Raji (cell line): ENCODE results near the gene C7.

Experiments used
- POLR2A ChIP-seq: IDR thresholded peaks from 2 replicates; pipeline ENCODE4 v1.6.1; 2011; ENCODE audit warnings: low read depth, low read length, control low read depth; ENCODE audit not compliant: insufficient read depth

The C7 gene

GRCh38 chr5:40915341-40915926, 6.1 kb downstream of the C7 start:
- TF ChIP-seq POLR2A: no peak

DNA sequence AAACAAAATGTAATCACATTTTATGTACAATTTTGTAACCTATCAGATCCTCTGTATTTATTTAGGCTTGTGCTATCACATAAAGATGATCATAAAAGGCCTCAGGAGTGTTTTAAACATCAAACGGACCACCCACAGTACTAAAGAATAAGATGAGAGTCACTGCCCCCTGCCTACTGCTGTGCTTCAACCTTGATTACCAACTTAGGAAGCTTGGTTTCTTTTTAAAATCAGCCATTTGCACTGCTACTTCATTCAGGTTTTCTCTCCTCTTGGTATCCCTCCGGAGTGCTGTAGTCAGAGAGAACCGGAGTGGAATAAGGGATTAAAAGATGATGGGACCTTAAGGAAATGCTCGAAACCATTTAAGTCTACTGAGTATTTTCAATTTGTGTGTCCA, 6.9 kb downstream of the C7 start:
- no peak for TF ChIP-seq POLR2A

- no peak for TF ChIP-seq POLR2A
Measured at GRCh38 chr5:40928886-40929448, 19.7 kb downstream of the C7 start.

DNA sequence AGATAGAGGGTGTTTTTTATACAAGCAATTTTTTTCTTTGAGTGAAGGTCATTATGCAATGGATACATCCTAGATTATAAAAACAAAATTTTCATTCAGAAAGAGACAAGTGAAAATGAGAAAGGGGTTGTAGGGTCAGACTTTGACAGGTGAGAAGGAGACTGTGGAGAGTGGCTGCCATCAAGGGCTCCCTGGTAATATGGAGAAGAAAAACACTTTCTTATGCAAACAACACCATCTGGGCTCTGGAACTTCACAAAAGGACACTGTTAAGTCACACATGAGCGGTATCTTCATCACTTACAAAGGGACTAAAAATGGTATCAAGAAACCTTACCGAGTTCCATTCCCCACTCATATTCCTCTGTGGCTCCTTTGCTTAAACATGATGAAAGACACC, 23.5 kb downstream of the C7 start:
- TF ChIP-seq POLR2A: no peak

- TF ChIP-seq POLR2A: no peak
Measured at GRCh38 chr5:40937075-40937474, 27.8 kb downstream of the C7 start.

- no peak for TF ChIP-seq POLR2A
Measured at GRCh38 chr5:40939753-40940152, 30.5 kb downstream of the C7 start.

DNA sequence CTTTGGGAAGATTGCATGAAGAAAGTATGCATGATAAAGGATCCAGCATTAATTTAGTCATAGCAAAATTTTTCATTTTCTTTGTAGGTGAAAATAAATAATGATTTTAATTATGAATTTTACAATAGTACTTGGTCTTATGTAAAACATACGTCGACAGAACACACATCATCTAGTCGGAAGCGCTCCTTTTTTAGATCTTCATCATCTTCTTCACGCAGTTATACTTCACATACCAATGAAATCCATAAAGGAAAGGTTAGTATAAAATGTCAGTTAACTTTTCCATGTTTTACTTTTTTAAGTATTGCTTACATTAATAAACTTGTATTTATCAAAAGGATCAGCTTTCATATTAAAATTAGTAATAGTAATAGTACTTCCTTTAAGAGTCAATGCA, 35.8 kb downstream of the C7 start:
- no peak for TF ChIP-seq POLR2A

GRCh38 chr5:40955313-40955712, 46.0 kb downstream of the C7 start:
- TF ChIP-seq POLR2A: no peak

GRCh38 chr5:40957048-40957447, 47.8 kb downstream of the C7 start:
- TF ChIP-seq POLR2A: no peak

DNA sequence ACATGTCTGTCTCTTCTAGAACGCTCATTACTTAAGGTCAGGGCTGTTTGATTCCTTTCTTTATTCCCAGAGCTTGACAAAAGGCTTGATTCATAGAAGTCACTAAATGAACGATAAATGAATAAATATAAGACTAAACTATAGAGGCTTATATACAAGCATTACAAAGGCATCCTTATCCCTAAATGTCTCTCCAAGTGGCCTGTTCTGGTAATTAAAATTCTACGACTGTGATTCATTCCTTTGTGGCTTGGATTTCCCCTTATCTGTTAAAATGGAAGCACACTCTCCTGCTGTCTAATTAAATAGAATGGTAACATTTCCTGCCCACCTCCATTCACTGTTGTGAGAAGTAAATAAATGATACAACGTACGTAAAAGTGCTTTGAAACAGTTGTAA, 49.5 kb downstream of the C7 start:
- TF ChIP-seq POLR2A: no peak

- no peak for TF ChIP-seq POLR2A
Measured at GRCh38 chr5:40960037-40960436, 50.7 kb downstream of the C7 start.

DNA sequence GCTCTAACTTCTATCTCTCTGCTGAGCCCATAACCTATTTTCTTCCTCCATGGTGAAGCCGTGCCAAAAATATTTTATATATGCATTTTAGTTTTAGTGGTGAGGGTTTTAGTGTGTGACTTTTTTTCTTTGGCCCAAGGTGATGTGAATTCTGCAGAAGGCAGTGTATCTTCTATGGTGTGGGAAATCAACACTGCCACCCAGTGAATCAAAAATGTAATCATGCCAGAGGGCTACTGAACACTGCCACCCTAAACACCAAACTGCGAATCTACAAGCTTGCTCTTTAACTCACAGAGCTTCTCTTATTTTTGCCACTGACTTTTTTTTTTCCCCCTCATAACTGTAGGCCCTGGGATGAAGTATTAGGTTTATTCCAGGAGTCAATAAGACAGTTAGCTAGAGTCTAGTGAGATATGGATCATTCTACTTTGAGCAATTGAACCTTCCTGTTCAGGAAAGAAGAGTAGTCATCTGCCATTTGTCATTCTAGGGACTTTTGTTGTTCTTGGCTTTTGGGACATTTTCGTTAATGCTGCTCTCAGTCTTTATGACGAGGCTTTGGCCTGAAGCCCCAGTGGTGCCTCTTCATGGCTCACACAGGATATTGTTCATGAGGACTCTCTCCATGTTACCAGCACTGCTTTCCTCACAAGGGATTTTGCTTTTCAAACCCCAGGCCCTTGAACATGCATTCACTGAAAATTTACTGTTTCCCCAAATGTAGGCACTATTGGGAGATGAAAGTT, 53.1 kb downstream of the C7 start:
- TF ChIP-seq POLR2A: no peak

- no peak for TF ChIP-seq POLR2A
Measured at GRCh38 chr5:40972434-40972833, 63.1 kb downstream of the C7 start.

- TF ChIP-seq POLR2A: no peak
Measured at GRCh38 chr5:40973364-40974004, 64.2 kb downstream of the C7 start.

- TF ChIP-seq POLR2A: no peak
Measured at GRCh38 chr5:40976041-40976440, 66.7 kb downstream of the C7 start.

GRCh38 chr5:40976836-40977235, 67.5 kb downstream of the C7 start:
- no peak for TF ChIP-seq POLR2A
